ENCODE results near the gene XPR1.

XPR1 gene

DNA sequence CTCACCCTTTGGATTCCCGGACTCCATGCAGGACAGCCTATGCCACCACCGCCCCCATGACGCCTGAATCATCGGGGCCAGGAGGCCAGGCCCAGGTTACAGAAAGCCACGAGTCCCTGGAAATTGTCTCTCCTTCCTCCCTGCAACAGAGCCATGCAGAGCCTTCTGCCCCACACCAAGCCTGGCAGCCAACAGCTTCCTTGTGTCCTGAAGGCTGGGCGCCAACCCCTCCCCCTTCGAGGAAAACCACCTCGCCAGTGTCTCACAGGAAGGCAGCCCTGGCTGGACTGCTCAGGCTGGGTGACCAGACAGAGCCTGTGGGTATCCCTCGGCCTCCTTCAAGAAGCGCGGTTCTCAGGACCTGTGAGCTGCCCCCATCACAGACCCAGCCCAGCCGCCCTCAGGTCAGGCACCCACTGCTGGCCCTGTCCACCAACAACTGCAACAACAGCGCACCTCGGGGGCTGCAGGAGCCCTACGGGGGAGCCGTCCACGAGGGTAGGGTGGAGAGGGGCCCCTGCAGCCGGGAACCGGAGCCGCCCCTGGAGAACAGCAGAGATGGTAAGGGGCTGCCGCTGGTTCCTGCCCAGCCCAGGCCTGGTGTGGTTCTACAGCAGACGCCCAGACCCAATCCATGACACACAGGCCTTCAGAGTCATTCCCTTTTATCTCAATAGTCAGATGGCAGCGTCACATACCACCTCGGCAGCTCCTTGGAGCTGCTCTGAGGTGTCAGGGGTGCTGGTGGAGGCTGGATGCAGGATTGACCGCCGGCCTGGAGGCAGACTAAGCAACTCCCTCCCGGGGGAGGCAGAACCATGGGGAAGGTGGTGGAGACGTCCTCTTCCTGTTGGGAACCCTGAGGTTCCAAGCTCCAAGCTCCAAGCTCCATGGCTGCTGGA is 304.5 kb downstream of the XPR1 start:
- DNase-seq = no peak

DNA sequence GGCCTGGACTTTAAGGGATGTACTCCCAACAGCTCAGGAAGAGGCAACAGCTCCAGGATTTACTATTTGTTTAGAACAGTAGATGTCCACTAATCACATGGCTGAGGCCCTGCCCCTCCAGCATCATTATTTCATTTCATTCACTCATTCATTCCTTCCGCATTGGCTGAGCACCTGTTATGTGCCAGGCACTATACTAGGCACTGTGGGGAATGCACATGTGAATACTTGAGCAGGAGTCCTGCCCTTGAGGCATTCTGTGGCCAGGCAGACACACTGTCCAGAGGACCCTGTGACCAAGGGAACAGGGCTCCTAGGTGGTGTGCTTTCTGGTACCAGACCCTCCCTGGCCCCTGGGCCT is 305.2 kb downstream of the XPR1 start:
- no peak for DNase-seq

DNA sequence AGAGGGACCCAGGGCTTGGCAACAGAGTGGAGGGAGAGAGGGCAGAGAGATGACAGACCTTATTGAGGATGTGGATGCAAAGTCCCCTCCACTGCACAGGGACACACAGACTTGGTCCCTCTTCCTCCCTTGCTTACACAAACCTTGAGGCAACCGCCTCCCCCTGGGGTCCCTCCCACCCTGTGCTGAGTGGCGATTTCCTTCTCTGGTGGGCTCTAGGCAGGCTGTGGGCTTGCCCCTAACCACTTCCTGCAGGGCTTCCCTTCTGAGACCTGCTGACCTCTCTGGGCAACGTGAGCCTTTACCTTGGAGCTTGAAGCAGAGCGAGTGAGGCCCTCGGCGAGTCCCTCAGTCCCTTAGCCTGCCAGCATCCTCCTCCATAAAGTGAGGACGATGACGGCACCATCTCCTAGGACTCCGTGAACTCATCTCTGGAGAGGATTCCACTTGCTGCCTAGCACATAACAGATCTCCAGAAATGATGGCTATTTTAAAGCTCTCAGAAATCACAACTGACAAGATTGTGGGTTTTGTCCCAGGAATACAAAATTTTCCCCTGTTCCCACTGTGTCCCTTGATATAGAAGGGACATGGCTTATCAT is 305.9 kb downstream of the XPR1 start:
- DNase-seq = no peak

DNA sequence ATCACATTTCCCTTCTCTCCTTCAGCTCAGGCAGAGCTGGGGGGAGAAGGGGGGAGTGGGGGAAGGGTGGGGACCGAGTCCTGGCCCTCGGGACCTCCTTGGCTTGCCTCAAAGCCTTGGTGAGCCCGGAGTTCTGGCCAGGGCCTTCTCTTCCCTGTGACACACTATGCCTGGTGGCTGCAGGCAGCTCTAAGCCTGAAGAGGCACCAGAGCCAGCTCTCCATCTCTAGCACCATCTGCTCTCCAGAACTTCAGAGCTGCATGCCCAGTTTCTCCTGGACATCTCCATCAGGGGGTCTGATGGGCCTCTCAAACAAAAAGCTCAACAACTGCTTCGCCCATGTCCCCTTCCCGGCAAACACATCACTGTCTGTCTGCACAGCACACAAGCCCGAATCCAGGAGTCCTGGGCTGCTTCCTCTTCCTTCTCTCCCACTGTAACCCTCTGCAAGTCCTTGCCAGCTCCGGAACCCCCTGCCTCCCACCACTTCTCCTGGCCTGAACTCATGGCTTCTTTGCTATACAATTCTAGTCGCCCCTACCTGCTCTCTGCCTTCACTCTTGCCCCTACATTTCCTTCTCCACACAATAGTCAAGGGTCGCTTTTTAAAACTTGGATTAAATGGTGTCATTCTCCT is 307.4 kb downstream of the XPR1 start:
- DNase-seq = no peak

DNA sequence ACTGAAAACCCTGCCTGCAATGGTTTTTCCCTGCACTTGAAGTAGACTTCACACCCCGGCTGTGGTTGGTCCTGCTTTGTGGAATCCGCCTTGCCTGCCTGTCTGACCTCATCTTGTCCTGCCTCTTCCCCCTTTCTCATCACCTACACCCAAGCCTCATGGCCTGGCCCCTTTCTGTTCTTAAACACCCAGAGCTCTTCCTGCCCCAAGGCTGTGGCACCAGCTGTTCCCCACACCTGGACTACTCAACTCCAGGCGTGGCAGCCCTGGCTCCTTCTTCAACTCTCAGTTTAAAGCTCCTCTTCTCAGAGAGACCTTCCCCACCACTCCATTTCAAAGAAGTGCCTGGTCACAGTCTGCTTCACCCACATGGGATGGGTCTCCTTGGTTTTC is 307.9 kb downstream of the XPR1 start:
- DNase-seq = no peak

Data from activated gamma-delta T cell (primary cell).